ENCODE data around the gene CHRNA5.

GRCh38 chr15:78540141-78540870 is 25.0 kb upstream of the CHRNA5 start, which contains the start of gene PSMA4:
- TF ChIP-seq CTCF (IDR thresholded peaks at IDR 0.05 in 8 of 11, conservative IDR thresholded peaks at IDR 0.05 in 3 of 11) = peak in 7 of 11 experiments; percentile 12 to 63 (median 44)
- peak in 2 of 3 donors; percentile 76 to 77 for TF ChIP-seq POLR2A (IDR thresholded peaks at IDR 0.05)

Measured in spleen (tissue), 7 donors.